WERI-Rb-1 (cell line): ENCODE measurements around the gene MRPS14.
"Not testable (repeated sequence)": the region's sequence is repeated elsewhere in the genome, so short reads cannot be mapped to it uniquely, and the experiment has no call there.

Source experiments
- DNase-seq: peaks from one replicate; pipeline ENCODE4 v3.0.0-alpha.2; 2020
- H3K27ac ChIP-seq: fragments of 250-450 bp; sonication (Bioruptor Pico); 2 replicates; pipeline ENCODE4 v1.5.1; 2020; ENCODE audit warnings: mild to moderate bottlenecking, moderate library complexity
- H3K27me3 ChIP-seq: fragments of 250-450 bp; sonication (Bioruptor Pico); 2 replicates; pipeline ENCODE4 v1.5.1; 2021; ENCODE audit warnings: mild to moderate bottlenecking, low read depth, moderate library complexity; ENCODE audit not compliant: insufficient read depth, severe bottlenecking
- H3K36me3 ChIP-seq: fragments of 250-450 bp; sonication (Bioruptor Pico); 2 replicates; pipeline ENCODE4 v1.5.1; 2020; ENCODE audit warnings: mild to moderate bottlenecking, moderate library complexity
- H3K4me3 ChIP-seq: 2 replicates; pipeline ENCODE4 v1.5.1; 2011; ENCODE audit warnings: low read depth, mild to moderate bottlenecking, control low read depth, low read length
- H3K9me3 ChIP-seq: fragments of 250-450 bp; sonication (Bioruptor Pico); 2 replicates; pipeline ENCODE4 v1.5.1; 2021; ENCODE audit warnings: mild to moderate bottlenecking, moderate library complexity; ENCODE audit not compliant: severe bottlenecking
- TF ChIP-seq, protein P1 (sequence below): IDR thresholded peaks from 2 replicates; pipeline ENCODE4 v1.5.1; 2011; ENCODE audit warnings: low read depth, mild to moderate bottlenecking, control low read depth, inconsistent platforms, low read length

Gene MRPS14

DNA sequence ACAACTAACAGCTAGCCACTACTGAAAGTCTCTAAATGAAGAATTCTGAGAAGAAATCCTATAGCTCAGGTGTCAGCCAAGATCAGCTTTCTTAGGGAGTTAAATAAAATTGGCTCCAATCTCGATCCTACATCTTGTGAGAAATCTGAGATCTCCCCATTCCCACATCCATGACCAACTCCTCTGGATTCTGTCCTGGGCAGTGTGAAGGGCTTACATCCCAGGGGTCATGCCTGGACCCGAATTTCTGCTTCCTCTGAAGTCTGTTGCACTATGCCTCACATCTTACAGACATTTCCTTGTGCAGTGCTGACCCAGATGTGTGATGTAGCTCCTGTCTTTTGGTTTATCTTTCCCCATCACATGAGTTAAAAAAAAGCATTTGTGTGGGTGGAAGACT is 39.6 kb upstream of the MRPS14 start:
- TF ChIP-seq, protein P1, sequence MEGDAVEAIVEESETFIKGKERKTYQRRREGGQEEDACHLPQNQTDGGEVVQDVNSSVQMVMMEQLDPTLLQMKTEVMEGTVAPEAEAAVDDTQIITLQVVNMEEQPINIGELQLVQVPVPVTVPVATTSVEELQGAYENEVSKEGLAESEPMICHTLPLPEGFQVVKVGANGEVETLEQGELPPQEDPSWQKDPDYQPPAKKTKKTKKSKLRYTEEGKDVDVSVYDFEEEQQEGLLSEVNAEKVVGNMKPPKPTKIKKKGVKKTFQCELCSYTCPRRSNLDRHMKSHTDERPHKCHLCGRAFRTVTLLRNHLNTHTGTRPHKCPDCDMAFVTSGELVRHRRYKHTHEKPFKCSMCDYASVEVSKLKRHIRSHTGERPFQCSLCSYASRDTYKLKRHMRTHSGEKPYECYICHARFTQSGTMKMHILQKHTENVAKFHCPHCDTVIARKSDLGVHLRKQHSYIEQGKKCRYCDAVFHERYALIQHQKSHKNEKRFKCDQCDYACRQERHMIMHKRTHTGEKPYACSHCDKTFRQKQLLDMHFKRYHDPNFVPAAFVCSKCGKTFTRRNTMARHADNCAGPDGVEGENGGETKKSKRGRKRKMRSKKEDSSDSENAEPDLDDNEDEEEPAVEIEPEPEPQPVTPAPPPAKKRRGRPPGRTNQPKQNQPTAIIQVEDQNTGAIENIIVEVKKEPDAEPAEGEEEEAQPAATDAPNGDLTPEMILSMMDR = no peak
- Histone ChIP-seq H3K36me3 (no peaks in the 10 kb centered on the region), H3K27ac (no peak overlapping the region), H3K27me3 (no peaks in the 10 kb centered on the region), H3K9me3 (no peaks in the 10 kb centered on the region), H3K4me3 (no peak overlapping the region)
- no peak for DNase-seq

DNA sequence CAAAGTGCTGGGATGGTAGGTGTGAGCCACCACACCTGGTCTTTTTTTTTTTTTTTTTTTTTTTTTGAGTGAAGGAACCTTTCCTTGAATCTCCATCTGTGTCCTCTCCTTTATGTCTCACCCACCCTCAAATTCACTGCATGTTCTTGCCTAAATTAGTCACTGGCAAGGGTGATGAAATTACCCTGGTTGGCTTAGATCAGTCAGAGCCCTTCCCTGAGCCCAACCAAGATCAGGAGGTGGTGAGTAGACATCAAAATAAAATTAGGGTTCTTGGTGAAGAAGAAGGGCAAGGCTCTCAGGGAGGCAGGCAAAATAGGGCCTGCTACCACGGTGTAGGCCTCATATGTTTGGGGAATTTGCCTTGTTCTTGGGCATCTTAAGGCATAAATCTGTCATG is 39.1 kb upstream of the MRPS14 start:
- no peak overlapping the region for H3K4me3 ChIP-seq
- H3K27me3 ChIP-seq = no peaks in the 10 kb centered on the region
- H3K27ac ChIP-seq = no peak overlapping the region
- no peaks in the 10 kb centered on the region for H3K36me3 ChIP-seq
- no peaks in the 10 kb centered on the region for H3K9me3 ChIP-seq
- no peak for DNase-seq
- TF ChIP-seq, protein P1 = no peak

DNA sequence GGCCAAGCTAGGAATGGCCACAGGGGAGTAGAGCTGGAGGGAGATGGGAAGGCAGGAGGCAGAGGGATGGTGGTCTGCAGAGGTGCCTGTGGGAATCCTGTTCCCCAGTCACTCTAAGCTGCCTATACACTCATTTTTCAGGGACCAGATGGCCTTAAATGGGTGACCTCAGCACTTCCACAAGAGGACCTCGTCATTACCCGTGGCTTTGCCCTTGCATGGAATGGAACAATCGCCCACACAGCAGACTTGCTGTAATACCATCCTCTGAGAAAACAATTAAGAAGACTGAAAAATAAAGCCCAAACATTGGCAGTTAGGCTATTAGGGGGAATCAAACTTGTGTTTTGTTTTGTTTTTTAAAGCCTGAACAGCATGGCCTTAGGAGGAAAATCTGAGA is 31.5 kb upstream of the MRPS14 start:
- H3K27me3 ChIP-seq = no peaks in the 10 kb centered on the region
- no peak for DNase-seq
- no peaks in the 10 kb centered on the region for H3K36me3 ChIP-seq
- no peak overlapping the region for H3K4me3 ChIP-seq
- no peaks in the 10 kb centered on the region for H3K9me3 ChIP-seq
- no peak overlapping the region for H3K27ac ChIP-seq
- TF ChIP-seq, protein P1 = no peak

DNA sequence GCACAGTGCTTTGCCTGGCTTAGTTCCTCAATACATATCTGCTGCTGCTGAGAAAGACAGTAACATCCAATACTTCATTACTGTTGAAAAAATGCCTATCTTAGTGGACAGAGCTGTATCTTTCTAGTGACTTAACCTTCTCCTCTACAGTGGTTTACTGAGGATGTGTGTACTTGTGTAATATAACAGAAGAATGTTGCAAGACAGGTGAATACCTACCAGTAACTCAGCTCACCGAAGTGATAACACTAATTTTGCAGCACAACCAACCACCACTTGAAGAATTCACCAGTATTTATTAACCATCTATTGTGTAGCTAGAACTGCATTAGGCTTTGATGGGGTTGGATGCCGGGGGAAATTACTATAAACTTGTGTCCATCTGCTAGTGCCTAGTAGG is 27.8 kb upstream of the MRPS14 start:
- no peak overlapping the region for H3K27ac ChIP-seq
- no peaks in the 10 kb centered on the region for H3K9me3 ChIP-seq
- H3K4me3 ChIP-seq = no peak overlapping the region
- no peaks in the 10 kb centered on the region for H3K36me3 ChIP-seq
- no peaks in the 10 kb centered on the region for H3K27me3 ChIP-seq
- TF ChIP-seq, protein P1 = no peak
- DNase-seq = no peak

DNA sequence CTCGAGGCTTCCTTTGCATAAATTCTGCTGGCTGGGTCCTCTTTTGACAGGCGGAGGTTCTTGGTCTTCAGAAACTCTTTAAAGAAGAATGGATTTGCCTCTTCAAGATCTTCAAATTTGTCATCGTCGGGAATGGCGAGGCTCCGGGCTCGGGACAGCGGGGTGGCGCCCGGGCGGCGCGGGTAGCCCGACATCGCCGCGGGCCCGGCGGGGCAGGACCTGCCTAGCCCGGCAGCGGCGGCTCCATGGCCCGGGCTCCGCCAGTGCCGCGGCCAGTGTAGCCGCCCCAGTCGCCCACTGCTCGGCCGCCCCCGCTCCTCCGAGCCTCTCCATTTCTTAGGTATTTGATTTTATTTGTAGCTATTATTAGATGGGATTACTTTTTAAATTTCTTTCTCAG is 22.3 kb upstream of the MRPS14 start:
- no peaks in the 10 kb centered on the region for H3K27me3 ChIP-seq
- no peaks in the 10 kb centered on the region for H3K9me3 ChIP-seq
- DNase-seq = no peak
- TF ChIP-seq, protein P1 = no peak
- H3K27ac ChIP-seq = no peak overlapping the region
- no peaks in the 10 kb centered on the region for H3K36me3 ChIP-seq
- no peak overlapping the region for H3K4me3 ChIP-seq

- Histone ChIP-seq H3K27ac (no peak overlapping the region), H3K9me3 (no peaks in the 10 kb centered on the region), H3K27me3 (no peaks in the 10 kb centered on the region), H3K36me3 (no peaks in the 10 kb centered on the region), H3K4me3 (no peak overlapping the region)
- DNase-seq = no peak
- TF ChIP-seq, protein P1 = no peak
Measured at GRCh38 chr1:175045097-175045496, 21.9 kb upstream of the MRPS14 start.

DNA sequence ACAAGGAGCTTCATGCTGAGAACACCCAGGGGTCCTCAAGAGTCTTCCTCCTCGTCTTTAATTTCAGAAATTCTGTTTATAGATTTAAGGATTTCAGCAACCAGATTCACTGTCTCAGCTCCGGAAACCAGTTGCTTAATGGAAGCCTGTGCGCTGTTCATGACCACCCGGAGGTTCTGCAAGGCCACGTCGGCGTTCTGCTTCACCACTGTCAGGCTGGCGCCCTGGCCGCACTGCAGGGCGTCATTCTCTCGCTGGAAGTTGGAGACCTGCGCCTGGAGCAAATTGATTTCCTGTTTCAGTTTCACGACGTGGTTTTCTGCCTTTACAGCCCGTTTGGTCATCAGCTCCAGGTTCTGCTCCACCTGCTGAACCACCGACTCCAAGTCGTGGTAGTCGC is 21.4 kb upstream of the MRPS14 start:
- H3K27ac ChIP-seq, DNase-seq, H3K9me3 ChIP-seq, H3K27me3 ChIP-seq, H3K4me3 ChIP-seq, H3K36me3 ChIP-seq: not testable (repeated sequence)
